ENCODE measurements around the gene RAG1.

The RAG1 gene

GRCh38 chr11:36588099-36588498, 20.3 kb downstream of the RAG1 start:
- in situ Hi-C loops (cut with HindIII; ENCODE audit: low sequenced_read_pairs), result no loop called here
- no peak for TF ChIP-seq CTCF (IDR thresholded peaks at IDR 0.05; ENCODE audit: low read depth, low read length, missing control alignments)
- no peak overlapping the region for H3K4me3 ChIP-seq (ENCODE audit: low read depth, low read length)
- no peak for DNase-seq (ENCODE audit: low read depth)

- no peak for DNase-seq (ENCODE audit: low read depth)
- in situ Hi-C loops (cut with HindIII; ENCODE audit: low sequenced_read_pairs), result no loop called here
- no peak for TF ChIP-seq CTCF (IDR thresholded peaks at IDR 0.05; ENCODE audit: low read depth, low read length, missing control alignments)
- no peak overlapping the region for H3K4me3 ChIP-seq (ENCODE audit: low read depth, low read length)
Observed at GRCh38 chr11:36590513-36590912, 22.7 kb downstream of the RAG1 start.

GRCh38 chr11:36591433-36591832, 23.6 kb downstream of the RAG1 start:
- no peak overlapping the region for H3K4me3 ChIP-seq (ENCODE audit: low read depth, low read length)
- DNase-seq (ENCODE audit: low read depth), result no peak
- TF ChIP-seq CTCF (IDR thresholded peaks at IDR 0.05; ENCODE audit: low read depth, low read length, missing control alignments), result no peak
- in situ Hi-C loops (cut with HindIII; ENCODE audit: low sequenced_read_pairs), result no loop called here

- DNase-seq (ENCODE audit: low read depth), result peak; percentile 85
- TF ChIP-seq CTCF (IDR thresholded peaks at IDR 0.05; ENCODE audit: low read depth, low read length, missing control alignments), result no peak
- in situ Hi-C loops (cut with HindIII; ENCODE audit: low sequenced_read_pairs), result no loop called here
- H3K4me3 ChIP-seq (ENCODE audit: low read depth, low read length), result peak within 1 kb of the TSS; percentile 89
Observed at GRCh38 chr11:36594316-36594989, 26.6 kb downstream of the RAG1 start, which contains the start of gene IFTAP. Gene IFTAP (plus strand): TSS chr11:36594502. CDS start chr11:36610104, 15,602 bp downstream.

GRCh38 chr11:36596880-36597279, 29.1 kb downstream of the RAG1 start:
- in situ Hi-C loops (cut with HindIII; ENCODE audit: low sequenced_read_pairs), result no loop called here
- H3K4me3 ChIP-seq (ENCODE audit: low read depth, low read length), result no peak overlapping the region
- no peak for DNase-seq (ENCODE audit: low read depth)
- TF ChIP-seq CTCF (IDR thresholded peaks at IDR 0.05; ENCODE audit: low read depth, low read length, missing control alignments), result no peak

GRCh38 chr11:36598051-36598450, 30.2 kb downstream of the RAG1 start, which contains the start of gene RAG2:
Gene RAG2 (minus strand): TSS chr11:36598236. CDS start chr11:36594168, 4,068 bp downstream.
- no peak within 1 kb of the TSS for H3K4me3 ChIP-seq (ENCODE audit: low read depth, low read length)
- no peak for TF ChIP-seq CTCF (IDR thresholded peaks at IDR 0.05; ENCODE audit: low read depth, low read length, missing control alignments)
- in situ Hi-C loops (cut with HindIII; ENCODE audit: low sequenced_read_pairs), result no loop called here
- no peak for DNase-seq (ENCODE audit: low read depth)
